Parietal lobe (tissue), 2 donors: Measurements from ENCODE around the gene UAP1. TPM values are rescaled to one million over a fixed set of nuclear protein-coding genes. Genes with fewer than 3 reads are reported as not detected.

Source experiments
- small RNA-seq: library from RNA; depleted of rRNA; stranded (forward); fragments of <200 nt; gene quantifications from one replicate; pipeline ENCODE3, GENCODE V24; 2014; ENCODE audit warnings: low replicate concordance
- total RNA-seq: library from RNA; depleted of rRNA; stranded (reverse); fragments of >200 nt; gene quantifications from one replicate; pipeline ENCODE4 v1.2.3, GENCODE V29; 2014

The UAP1 gene
- 38.5 TPM for total RNA-seq

DNA sequence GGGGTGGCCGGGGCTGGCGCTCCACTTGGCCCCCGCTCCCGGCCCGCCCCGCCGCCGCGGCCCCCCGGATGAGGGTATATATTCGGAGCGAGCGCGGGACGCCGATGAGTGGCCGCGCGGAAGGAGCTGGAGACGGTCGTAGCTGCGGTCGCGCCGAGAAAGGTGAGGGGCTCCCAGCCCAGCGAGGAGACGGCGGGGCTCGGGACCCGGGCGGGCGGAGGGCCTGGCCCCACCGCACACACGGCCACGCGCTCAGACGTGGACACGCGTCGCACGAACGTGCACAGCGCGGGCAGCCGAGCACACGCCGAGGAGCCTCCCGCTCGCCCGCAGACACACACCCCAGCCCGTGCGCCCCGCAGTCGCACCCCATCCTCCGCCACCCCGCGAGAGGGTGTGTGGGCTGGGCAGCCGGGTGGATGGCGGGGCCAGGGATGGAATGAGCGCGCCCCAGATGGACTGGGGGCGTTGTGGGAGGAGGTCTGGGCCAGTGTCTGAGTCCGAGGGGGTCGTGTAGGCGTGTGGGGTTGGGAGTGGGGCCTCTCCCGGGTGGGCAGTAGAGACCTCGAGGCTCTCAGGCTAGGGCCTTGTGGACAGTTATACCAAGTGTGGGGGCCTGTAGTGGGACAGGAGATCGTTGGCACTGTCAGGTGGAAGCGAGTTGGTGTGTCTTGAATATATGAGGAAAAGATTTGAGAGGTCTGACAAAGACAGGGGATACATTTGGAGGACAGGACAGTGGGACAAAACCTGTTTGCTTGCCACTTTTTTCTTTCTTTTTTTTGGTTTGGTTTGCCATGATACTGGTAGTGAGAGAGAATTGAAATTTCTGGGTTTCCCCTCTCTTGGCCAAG lies at the start of gene UAP1:
Gene UAP1, plus strand, starts transcription at position 107 of the 854 bp plus-strand sequence. CDS start 4,347 bp downstream, outside the sequence.

DNA sequence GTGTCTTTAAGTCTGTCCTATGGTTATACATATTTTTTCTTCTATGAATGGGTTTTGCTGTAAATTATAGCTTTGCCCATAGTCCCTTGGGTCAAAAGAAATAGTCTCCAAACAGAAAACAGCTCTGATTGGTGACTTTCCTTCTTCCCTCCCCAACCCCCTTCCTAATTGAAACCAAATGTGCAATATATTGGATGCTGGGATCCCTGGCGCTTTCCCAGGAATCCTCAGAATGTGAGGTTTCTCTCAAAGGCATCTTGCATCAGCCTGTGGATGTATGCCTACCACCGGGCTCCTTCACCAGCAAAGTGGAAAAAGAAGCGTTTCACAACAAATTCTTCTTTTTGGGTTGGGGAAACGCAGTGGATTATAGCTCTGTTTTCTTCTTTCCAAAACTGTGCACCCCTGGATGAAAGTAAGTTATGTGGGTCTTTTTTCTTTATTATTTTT lies 70.7 kb downstream of the UAP1 start, which contains the start of gene DDR2:
Gene DDR2, plus strand, starts transcription at position 248 of the 450 bp plus-strand sequence. CDS start 86,600 bp downstream, outside the sequence.

Small RNA genes lying within 50 kb of the gene (small RNA-seq; reads per million reads assigned to genes)
- not detected for gene UQCRBP2

Other genes with a start within 250 kb of the UAP1 start
- gene SPATA46, start 184.9 kb upstream of the UAP1 start, total RNA-seq = not detected
- gene C1orf226, start 180.0 kb upstream of the UAP1 start, total RNA-seq = 7.5 TPM
- gene SH2D1B, start 149.6 kb upstream of the UAP1 start, total RNA-seq = not detected
- gene UHMK1, start 63.9 kb upstream of the UAP1 start, total RNA-seq = 35.4 TPM
- gene DDR2, start 70.7 kb downstream of the UAP1 start, total RNA-seq = 8.5 TPM
- 41.9 TPM for gene HSD17B7, start 229.0 kb downstream of the UAP1 start, total RNA-seq